SU-DHL-6 (cell line): ENCODE data around the gene PCAT7.
A peak's percentile ranks its signal among the peaks of the same experiment; 100 is the strongest.

ENCODE experiments used
- H2AFZ ChIP-seq: fragments of 200-600 bp; sonication (generic); 2 replicates; pipeline ENCODE4 v1.6.1; 2014; ENCODE audit warnings: low read depth, mild to moderate bottlenecking, moderate library complexity, mixed read lengths, antibody characterized with exemption, low read length; ENCODE audit not compliant: severe bottlenecking
- H3F3A ChIP-seq: fragments of 200-600 bp; shearing (Covaris generic); 2 replicates; pipeline ENCODE4 v1.6.0; 2016; ENCODE audit warnings: antibody characterized with exemption, mild to moderate bottlenecking; ENCODE audit not compliant: insufficient read depth
- H3K27ac ChIP-seq: fragments of 200-600 bp; sonication (generic); 2 replicates; pipeline ENCODE4 v1.5.1; 2016; ENCODE audit warnings: low read depth, mild to moderate bottlenecking, low read length, moderate library complexity, mixed read lengths
- H3K27me3 ChIP-seq: fragments of 200-600 bp; sonication (generic), shearing (Covaris generic); 2 replicates; pipeline ENCODE4 v1.6.0; 2014; ENCODE audit warnings: mild to moderate bottlenecking, low read length
- H3K36me3 ChIP-seq: fragments of 200-600 bp; sonication (generic); 2 replicates; pipeline ENCODE4 v1.6.1; 2014; ENCODE audit warnings: mild to moderate bottlenecking, low read length, mixed read lengths
- H3K4me2 ChIP-seq: fragments of 300-600, 200-600 bp; shearing (Covaris generic), sonication (generic); 2 replicates; pipeline ENCODE4 v1.6.0; 2014; ENCODE audit warnings: low read length, low read depth, mild to moderate bottlenecking; ENCODE audit not compliant: poor library complexity, severe bottlenecking
- H3K4me3 ChIP-seq: fragments of 200-600 bp; sonication (generic); 2 replicates; pipeline ENCODE4 v1.5.1; 2014; ENCODE audit warnings: antibody characterized with exemption, low read length, mild to moderate bottlenecking, mixed read lengths; ENCODE audit not compliant: insufficient read depth, poor library complexity, severe bottlenecking
- H3K79me2 ChIP-seq: fragments of 200-600 bp; sonication (generic); 2 replicates; pipeline ENCODE4 v1.6.1; 2014; ENCODE audit warnings: mild to moderate bottlenecking, low read length, moderate library complexity; ENCODE audit not compliant: insufficient read depth
- H3K9ac ChIP-seq: fragments of 200-600 bp; sonication (generic); 2 replicates; pipeline ENCODE4 v1.7.0; 2014; ENCODE audit warnings: mild to moderate bottlenecking, low read length
- H3K9me2 ChIP-seq: fragments of 200-600 bp; sonication (generic); replicated peaks from 2 replicates; pipeline ENCODE4 v1.6.1; 2014; ENCODE audit warnings: low read length; ENCODE audit not compliant: insufficient read depth
- H3K9me3 ChIP-seq: fragments of 200-600 bp; sonication (generic); 2 replicates; pipeline ENCODE4 v1.6.1; 2014; ENCODE audit warnings: low read length, mixed read lengths; ENCODE audit not compliant: insufficient read depth
- H4K20me1 ChIP-seq: fragments of 200-600 bp; sonication (generic); 2 replicates; pipeline ENCODE4 v1.6.1; 2014; ENCODE audit warnings: low read depth, mild to moderate bottlenecking, antibody characterized with exemption, low read length, moderate library complexity, mixed read lengths
- CTCF ChIP-seq: fragments of 200-600 bp; sonication (generic); IDR thresholded peaks from one replicate; pipeline ENCODE4 v1.5.1; 2017; ENCODE audit warnings: antibody characterized with exemption, mild to moderate bottlenecking, low read length, moderate library complexity; ENCODE audit not compliant: insufficient read depth, poor library complexity, severe bottlenecking
- EZH2phosphoT487 ChIP-seq: fragments of 200-600 bp; sonication (generic), shearing (Covaris generic); conservative IDR thresholded peaks from 2 replicates; pipeline ENCODE4 v1.6.1; 2018; ENCODE audit warnings: mild to moderate bottlenecking, antibody characterized with exemption, low read length, moderate library complexity, mixed read lengths

PCAT7 gene

GRCh38 chr9:94553029-94553938, 1.6 kb upstream of the PCAT7 start:
- Histone ChIP-seq H3K27me3 (no peaks in the 10 kb centered on the region), H3K9me2 (no peaks in the 10 kb centered on the region), H3K4me3 (no peak overlapping the region), H3K36me3 (no peaks in the 10 kb centered on the region), H2AFZ (no peak overlapping the region), H3K79me2 (no peaks in the 10 kb centered on the region), H3K27ac (no peak overlapping the region), H3K9ac (no peak overlapping the region), H3K4me2 (no peak overlapping the region), H3F3A (no peaks in the 10 kb centered on the region), H4K20me1 (no peaks in the 10 kb centered on the region), H3K9me3 (no peaks in the 10 kb centered on the region)
- no peak for TF ChIP-seq CTCF

GRCh38 chr9:94554078-94554438, 825 bp upstream of the PCAT7 start:
- no peak for TF ChIP-seq EZH2phosphoT487
- TF ChIP-seq CTCF: no peak
- no peaks in the 10 kb centered on the region for H3K27me3 ChIP-seq
- no peaks in the 10 kb centered on the region for H3F3A ChIP-seq
- H4K20me1 ChIP-seq: no peaks in the 10 kb centered on the region
- no peaks in the 10 kb centered on the region for H3K9me2 ChIP-seq
- no peaks in the 10 kb centered on the region for H3K9me3 ChIP-seq
- H2AFZ ChIP-seq: no peak overlapping the region
- H3K4me3 ChIP-seq: no peak overlapping the region
- no peaks in the 10 kb centered on the region for H3K79me2 ChIP-seq
- H3K36me3 ChIP-seq: no peaks in the 10 kb centered on the region
- H3K27ac ChIP-seq: no peak overlapping the region
- no peak overlapping the region for H3K9ac ChIP-seq
- H3K4me2 ChIP-seq: peak overlapping the region; percentile 47

GRCh38 chr9:94557376-94557775, 2.5 kb downstream of the PCAT7 start:
- no peak overlapping the region for H3K9ac ChIP-seq
- TF ChIP-seq CTCF (no peak), EZH2phosphoT487 (no peak)
- no peak overlapping the region for H2AFZ ChIP-seq
- no peaks in the 10 kb centered on the region for H3K79me2 ChIP-seq
- no peaks in the 10 kb centered on the region for H3K27me3 ChIP-seq
- H3K9me3 ChIP-seq: no peaks in the 10 kb centered on the region
- H3K27ac ChIP-seq: no peak overlapping the region
- no peak overlapping the region for H3K4me3 ChIP-seq
- no peaks in the 10 kb centered on the region for H4K20me1 ChIP-seq
- H3K4me2 ChIP-seq: no peak overlapping the region
- no peaks in the 10 kb centered on the region for H3K9me2 ChIP-seq
- H3K36me3 ChIP-seq: no peaks in the 10 kb centered on the region
- no peaks in the 10 kb centered on the region for H3F3A ChIP-seq
